Spleen (tissue), 7 donors: ENCODE results near the gene CTXN3.

ENCODE experiments used
- POLR2A ChIP-seq, 3 donors: fragments of 450-650 bp; IDR thresholded peaks; one replicate each; pipeline ENCODE4 v1.5.1; 2017; ENCODE audit warnings: antibody characterized with exemption in 3 of 3, mild to moderate bottlenecking in 1 of 3
- POLR2AphosphoS5 ChIP-seq, 3 donors: sonication (generic); formaldehyde crosslinking; IDR thresholded peaks; one replicate each; pipeline ENCODE4 v1.5.1; 2017; ENCODE audit warnings: antibody characterized with exemption in 3 of 3
- TF ChIP-seq, protein P1 (sequence below), 11 experiments: fragments of 200-600 bp in 7 of 11; fragments of 450-650 bp in 4 of 11; sonication (generic) in 4 of 11; IDR thresholded peaks in 8 of 11; conservative IDR thresholded peaks in 3 of 11; 1 replicate in 7 of 11; 2 replicates in 4 of 11; pipeline versions ENCODE4 v1.4.0 to v1.8.0; 2016 to 2021; ENCODE audit warnings: antibody characterized with exemption in 11 of 11, inconsistent platforms in 4 of 11, mild to moderate bottlenecking in 1 of 11
- donor health status: DM: no; HTN: no; CAD: no; lungs with moderate emphysema.
- donor health status: DM: no; HTN: no; CAD: no.
- donor health status: DM: no; HTN: no; CAD: no.

DNA sequence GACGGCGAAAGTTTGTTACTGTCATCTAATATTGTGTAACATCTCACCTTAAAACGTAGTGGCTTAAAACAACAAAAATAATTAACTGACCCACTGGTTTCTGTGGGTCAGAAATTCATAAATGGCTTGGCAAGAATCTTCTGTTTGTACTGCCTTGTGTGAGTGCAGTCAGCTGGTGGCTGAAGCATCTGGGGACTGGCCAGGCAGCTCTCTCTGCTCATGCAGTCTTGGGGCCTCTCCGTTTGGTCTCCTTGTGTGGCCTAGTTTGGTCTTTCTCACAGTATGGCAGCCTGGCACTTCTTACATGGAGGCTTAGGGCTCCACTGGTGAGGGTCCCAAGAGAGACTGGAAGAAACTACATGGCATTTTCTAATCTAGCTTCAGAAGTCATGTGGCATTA, 49.0 kb upstream of the CTXN3 start:
- TF ChIP-seq, protein P1, sequence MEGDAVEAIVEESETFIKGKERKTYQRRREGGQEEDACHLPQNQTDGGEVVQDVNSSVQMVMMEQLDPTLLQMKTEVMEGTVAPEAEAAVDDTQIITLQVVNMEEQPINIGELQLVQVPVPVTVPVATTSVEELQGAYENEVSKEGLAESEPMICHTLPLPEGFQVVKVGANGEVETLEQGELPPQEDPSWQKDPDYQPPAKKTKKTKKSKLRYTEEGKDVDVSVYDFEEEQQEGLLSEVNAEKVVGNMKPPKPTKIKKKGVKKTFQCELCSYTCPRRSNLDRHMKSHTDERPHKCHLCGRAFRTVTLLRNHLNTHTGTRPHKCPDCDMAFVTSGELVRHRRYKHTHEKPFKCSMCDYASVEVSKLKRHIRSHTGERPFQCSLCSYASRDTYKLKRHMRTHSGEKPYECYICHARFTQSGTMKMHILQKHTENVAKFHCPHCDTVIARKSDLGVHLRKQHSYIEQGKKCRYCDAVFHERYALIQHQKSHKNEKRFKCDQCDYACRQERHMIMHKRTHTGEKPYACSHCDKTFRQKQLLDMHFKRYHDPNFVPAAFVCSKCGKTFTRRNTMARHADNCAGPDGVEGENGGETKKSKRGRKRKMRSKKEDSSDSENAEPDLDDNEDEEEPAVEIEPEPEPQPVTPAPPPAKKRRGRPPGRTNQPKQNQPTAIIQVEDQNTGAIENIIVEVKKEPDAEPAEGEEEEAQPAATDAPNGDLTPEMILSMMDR (IDR thresholded peaks at IDR 0.05 in 8 of 11, conservative IDR thresholded peaks at IDR 0.05 in 3 of 11) = no peak
- TF ChIP-seq POLR2A (IDR thresholded peaks at IDR 0.05) (no peak), POLR2AphosphoS5 (IDR thresholded peaks at IDR 0.05) (no peak)
